ENCODE results near the gene LAMA4. TPM values are rescaled to one million over a fixed set of nuclear protein-coding genes. Genes with fewer than 3 reads are reported as not detected.

The LAMA4 gene
- total RNA-seq, 6 experiments from 2014 or later: 80.6 to 130 (median 89.8) TPM

DNA sequence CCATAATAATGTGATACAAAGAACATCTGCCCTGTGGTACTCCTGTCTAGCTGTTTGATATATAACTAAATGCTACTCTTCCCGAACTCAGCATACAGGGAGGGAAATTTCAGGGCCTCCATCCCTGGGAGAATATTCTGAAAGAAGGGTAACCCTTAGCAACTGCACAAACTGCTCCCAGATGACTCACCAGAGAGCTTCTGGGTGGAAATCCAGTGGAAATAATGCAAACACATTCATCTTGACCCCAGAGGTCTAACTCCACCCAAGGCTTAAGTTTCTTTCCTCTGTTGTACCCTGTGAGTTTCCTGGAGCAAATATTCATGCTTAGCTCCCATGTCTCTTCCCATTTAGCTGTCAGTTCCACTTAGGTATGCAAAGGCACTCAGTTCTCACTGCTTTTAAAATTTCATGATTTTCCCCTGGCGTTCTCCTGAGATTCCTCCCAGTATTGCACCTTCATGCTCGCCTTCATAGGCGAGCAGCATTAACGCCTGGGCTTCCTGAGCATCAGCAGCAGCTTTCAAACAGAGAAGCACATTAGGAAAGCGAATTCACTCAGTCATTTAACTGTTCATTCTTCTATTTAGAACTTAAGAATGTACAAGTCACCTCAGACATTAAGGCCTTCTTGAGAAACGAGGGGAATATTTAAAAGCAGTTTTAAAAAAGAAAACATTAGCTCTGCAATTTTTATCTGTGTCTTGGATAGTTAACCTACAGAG is 43.8 kb upstream of the LAMA4 start:
- Mint-ChIP-seq H3K27ac (peak overlapping the region; percentile 95), H3K4me1 (ENCODE audit: low read depth) (peaks cover 70% of the 10 kb centered on the region), H3K4me3 (peak overlapping the region; percentile 82), H3K9me3 (no peaks in the 10 kb centered on the region), H3K36me3 (ENCODE audit: low read depth) (no peaks in the 10 kb centered on the region), H3K27me3 (ENCODE audit: insufficient read depth) (no peaks in the 10 kb centered on the region)
- TF ChIP-seq, protein P1, sequence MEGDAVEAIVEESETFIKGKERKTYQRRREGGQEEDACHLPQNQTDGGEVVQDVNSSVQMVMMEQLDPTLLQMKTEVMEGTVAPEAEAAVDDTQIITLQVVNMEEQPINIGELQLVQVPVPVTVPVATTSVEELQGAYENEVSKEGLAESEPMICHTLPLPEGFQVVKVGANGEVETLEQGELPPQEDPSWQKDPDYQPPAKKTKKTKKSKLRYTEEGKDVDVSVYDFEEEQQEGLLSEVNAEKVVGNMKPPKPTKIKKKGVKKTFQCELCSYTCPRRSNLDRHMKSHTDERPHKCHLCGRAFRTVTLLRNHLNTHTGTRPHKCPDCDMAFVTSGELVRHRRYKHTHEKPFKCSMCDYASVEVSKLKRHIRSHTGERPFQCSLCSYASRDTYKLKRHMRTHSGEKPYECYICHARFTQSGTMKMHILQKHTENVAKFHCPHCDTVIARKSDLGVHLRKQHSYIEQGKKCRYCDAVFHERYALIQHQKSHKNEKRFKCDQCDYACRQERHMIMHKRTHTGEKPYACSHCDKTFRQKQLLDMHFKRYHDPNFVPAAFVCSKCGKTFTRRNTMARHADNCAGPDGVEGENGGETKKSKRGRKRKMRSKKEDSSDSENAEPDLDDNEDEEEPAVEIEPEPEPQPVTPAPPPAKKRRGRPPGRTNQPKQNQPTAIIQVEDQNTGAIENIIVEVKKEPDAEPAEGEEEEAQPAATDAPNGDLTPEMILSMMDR (IDR thresholded peaks at IDR 0.05): no peak
- DNase-seq: peak; percentile 94

DNA sequence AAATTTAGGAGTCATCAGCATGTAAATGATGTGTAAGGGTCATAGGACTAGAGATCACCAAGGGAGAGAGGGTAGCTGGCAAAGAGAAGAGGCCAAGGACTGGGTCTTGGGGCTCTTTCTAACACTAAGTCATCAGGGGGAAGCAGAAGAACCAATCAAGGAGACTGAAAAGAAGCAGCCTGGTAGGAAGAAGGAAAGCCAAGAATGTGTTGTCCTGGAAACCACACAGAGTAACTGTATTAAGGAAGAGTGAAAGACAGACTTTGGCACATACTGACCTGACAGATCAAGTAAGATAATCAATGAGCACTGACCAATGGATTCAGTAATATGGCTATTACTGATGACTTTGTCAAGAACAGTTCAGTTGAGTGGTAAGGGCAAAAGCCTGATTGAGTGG is 42.3 kb upstream of the LAMA4 start:
- peak overlapping the region; percentile 95 for H3K27ac Mint-ChIP-seq
- H3K36me3 Mint-ChIP-seq (ENCODE audit: low read depth): no peaks in the 10 kb centered on the region
- no peaks in the 10 kb centered on the region for H3K9me3 Mint-ChIP-seq
- no peaks in the 10 kb centered on the region for H3K27me3 Mint-ChIP-seq (ENCODE audit: insufficient read depth)
- H3K4me3 Mint-ChIP-seq: no peak overlapping the region; the same call in 1 of the 2 replicates
- H3K4me1 Mint-ChIP-seq (ENCODE audit: low read depth): peaks cover 64% of the 10 kb centered on the region
- TF ChIP-seq, protein P1 (IDR thresholded peaks at IDR 0.05): no peak
- no peak for DNase-seq

DNA sequence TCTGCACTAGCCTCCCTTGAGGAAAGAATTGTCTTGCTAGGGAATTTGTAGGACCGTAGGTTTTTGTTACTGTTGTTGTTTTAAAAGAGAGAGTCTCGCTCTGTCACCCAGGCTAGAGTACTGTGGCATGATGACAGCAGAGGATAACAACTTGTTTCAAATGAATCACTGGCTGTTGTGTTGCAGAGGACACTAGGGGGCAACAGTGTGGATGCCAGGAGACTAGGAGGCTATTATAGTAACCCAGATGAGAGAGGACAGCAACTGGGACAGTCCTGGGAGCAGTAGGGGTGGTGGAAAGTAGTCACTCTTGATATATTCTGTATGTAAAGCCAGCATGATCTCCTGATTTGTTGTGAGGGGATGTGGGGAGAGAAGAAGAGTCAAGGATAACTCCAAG is 41.8 kb upstream of the LAMA4 start:
- H3K27me3 Mint-ChIP-seq (ENCODE audit: insufficient read depth): no peaks in the 10 kb centered on the region
- H3K9me3 Mint-ChIP-seq: no peaks in the 10 kb centered on the region
- TF ChIP-seq, protein P1 (IDR thresholded peaks at IDR 0.05): peak; percentile 79
- no peaks in the 10 kb centered on the region for H3K36me3 Mint-ChIP-seq (ENCODE audit: low read depth)
- peak overlapping the region; percentile 5; the same call in 1 of the 2 replicates for H3K4me3 Mint-ChIP-seq
- DNase-seq: peak; percentile 85
- peak overlapping the region; percentile 95 for H3K27ac Mint-ChIP-seq
- H3K4me1 Mint-ChIP-seq (ENCODE audit: low read depth): peaks cover 58% of the 10 kb centered on the region

DNA sequence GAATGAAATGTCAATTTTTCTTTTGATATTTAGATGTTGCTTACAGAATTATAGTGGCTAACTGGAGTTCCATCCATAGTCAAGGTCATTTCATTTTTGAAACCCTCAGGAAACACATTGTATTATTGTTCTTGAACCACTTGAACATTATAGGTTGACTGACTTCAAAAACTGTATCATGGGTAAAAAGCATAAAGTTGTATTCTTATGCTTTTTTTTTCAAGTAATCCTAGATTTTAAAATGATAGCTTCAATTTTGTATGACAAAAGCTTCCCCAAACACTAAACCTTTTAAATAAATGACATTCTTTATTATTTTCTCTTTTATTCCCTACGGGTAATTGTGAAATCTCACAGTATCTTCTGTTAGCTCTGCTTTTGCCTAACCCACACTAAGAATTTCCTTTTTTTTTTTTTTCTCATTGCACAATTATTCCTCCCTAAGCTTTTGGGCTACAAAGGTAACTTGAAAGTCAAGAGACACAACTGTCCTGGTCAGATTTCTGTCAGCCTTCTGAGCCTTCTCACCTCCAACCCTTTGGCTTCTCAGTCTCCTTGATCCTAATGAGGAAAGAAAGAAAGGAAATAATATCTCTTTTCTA is 36.9 kb upstream of the LAMA4 start:
- Mint-ChIP-seq H3K4me1 (ENCODE audit: low read depth) (peaks cover 24% of the 10 kb centered on the region), H3K27me3 (ENCODE audit: insufficient read depth) (no peaks in the 10 kb centered on the region), H3K4me3 (no peak overlapping the region), H3K36me3 (ENCODE audit: low read depth) (no peaks in the 10 kb centered on the region; the same call in 1 of the 2 replicates), H3K27ac (no peak overlapping the region), H3K9me3 (no peaks in the 10 kb centered on the region)
- DNase-seq: no peak
- TF ChIP-seq, protein P1 (IDR thresholded peaks at IDR 0.05): no peak

DNA sequence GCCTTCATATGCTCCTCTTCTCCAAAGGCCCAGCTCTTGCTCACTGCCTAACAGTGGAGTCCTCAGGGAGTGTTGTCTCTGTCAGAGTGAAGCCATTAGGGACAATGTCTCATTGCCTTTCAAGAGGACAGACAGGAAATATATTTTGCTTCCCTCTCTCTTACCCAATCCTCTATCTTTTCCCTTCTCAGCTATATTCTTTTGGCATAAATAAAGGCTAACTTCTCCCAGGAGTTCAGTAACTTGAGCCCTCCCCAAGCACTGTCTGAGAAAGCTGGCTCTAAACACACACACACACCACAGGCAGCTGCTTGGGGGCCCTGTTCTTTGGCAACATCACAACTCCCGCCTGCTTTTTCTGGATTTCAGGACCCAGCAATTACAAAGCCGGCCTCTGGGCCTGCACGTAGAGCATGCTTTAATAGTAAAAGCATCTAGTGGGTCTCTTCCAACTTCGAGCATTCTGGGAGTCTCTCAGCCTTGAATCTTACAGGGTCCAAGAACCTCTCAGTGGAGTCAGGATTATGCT is 34.7 kb upstream of the LAMA4 start:
- TF ChIP-seq, protein P1 (IDR thresholded peaks at IDR 0.05): no peak
- DNase-seq: no peak
- Mint-ChIP-seq H3K36me3 (ENCODE audit: low read depth) (no peaks in the 10 kb centered on the region; the same call in 1 of the 2 replicates), H3K9me3 (no peaks in the 10 kb centered on the region), H3K4me3 (no peak overlapping the region), H3K27ac (peak overlapping the region; percentile 76), H3K4me1 (ENCODE audit: low read depth) (peaks cover 14% of the 10 kb centered on the region), H3K27me3 (ENCODE audit: insufficient read depth) (no peaks in the 10 kb centered on the region)

Data from HFFc6 (cell line).